GM19463 (cell line): ENCODE data around the gene SNRK.
A peak's percentile ranks its signal among the peaks of the same experiment; 100 is the strongest.

ENCODE experiments used
- ATAC-seq: cut with Tn5 transposase; IDR thresholded peaks from one replicate; pipeline ENCODE4 v1.9.1; 2021; ENCODE audit warnings: mild to moderate bottlenecking, moderate library complexity; ENCODE audit not compliant: unreplicated experiment

Gene SNRK

DNA sequence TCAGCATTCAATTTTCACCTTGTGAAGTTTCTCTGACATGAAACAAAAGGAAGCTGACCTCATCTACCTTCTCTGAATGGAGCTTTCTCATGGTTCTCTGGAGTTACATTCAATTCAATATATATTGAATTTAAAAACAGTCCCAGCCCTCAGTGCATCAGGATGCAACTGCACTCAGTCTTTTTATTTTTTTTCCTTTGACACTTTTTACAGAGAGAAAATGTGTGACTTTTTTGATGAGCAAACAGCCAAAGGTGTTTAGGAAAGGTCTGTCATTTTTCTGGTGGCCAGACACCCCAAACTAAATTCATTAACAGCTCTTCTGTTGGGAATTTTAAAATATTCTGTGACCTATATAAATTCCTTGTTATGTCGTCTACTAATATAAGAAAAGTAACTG, 19.3 kb upstream of the SNRK start:
- ATAC-seq, result no peak

DNA sequence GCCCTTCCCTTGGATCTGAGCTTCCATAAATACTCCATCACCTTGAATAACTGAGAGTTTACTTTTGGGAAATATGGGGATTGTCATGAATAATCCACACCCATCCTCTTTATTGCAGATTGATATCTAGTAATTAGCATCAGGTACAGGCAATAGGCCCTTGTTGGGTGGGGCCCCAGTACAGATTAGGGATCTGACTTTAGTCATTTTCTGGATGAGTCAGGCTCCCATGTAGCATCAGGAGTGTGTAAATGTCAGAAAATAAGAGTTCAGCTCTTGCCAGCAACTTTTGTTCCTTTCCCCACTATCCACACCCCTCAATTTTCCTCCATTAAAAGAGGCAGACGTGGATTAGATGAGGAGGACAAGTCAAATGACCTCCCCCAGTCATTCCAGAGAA, 17.7 kb upstream of the SNRK start:
- no peak for ATAC-seq

DNA sequence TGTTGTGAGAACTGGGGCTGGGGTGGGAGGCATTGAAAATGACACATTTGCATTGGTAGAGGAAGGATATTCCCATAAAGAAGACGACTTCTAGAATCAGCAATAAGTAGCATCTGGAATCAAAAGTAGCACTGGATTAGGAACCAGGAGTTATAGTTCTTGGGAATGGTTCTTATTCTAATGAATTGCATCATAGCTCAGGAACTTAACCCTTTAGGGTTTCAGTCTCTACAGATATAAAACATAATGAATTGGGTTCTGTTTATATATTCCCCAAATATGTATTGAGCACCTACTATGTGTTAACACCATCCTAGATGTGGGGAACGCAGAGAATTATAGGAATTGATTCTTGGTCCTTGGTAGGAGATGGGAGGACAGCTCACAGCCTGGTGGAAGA, 16.3 kb upstream of the SNRK start:
- ATAC-seq, result no peak

DNA sequence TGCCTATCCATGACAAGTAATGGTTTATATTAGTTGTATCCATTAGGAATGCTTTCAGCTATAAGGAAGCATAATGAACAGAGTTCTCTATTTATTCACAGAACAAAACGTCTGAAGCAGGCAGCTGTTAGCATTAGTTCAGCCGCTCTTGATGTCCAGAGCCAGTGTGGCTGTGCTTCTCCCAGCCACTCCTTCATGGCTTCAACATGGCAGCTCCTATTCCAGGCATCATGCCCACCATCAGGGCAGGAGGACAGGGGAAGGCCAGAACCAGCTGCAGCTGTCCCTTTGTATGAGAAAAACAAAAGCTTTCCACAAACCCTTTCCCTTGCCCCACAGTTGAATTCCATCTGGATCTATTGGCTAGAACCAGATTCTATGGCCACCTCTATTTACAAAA, 12.9 kb upstream of the SNRK start:
- no peak for ATAC-seq

DNA sequence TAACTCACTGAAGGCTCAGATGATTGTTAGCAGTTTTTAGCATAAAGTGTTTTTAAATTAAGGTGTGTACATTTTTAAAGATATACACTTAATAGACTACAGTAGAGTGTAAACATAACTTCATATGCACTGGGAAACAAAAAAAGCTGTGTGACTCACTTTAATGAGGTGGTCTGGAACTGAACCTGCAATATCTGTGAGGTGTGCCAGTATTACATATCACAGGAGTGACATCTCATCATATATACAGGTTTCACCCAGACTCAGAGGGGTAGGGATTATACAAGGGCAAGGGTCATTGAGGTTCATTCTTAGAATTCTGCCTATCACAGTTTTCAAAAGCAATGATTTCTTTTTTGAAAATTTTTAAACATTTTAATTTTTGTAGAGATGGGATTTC, 7.3 kb upstream of the SNRK start:
- ATAC-seq, result no peak

DNA sequence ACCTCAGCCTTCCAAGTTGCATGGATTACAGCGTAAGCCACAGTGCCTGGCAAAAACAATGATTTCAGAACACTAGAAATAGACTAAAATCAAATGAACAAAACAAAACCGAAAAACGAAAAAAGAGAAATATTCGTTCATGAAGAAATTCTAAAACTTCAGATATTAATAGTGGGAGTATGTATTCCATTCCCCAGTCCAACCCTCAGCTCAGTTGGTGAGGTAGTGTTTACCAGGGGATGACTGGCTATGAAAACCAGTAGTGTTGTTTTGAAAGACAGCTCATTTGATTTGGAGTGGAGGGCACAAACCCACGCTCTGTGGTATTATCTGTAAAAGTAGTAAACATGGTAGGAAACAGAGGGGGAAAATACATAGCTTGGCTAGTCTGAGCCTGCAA, 6.8 kb upstream of the SNRK start:
- no peak for ATAC-seq

DNA sequence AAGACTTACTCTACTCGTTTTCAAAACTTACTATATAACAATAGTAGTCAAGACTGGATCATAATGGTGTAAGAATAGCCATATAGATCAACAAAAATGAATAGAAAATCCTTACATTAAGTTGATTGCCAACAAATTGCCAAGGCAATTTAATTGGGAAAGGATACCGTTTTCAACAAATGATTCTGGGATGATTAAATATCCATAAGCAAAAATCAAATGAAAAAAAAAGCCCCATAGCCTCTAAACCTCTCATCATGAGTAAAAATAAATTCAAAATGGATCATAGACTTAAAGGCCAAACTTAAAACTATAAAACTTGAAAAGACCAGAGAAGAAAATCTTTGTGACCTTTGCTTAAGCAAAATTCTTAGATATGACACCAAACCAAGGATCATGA, 5.3 kb upstream of the SNRK start:
- no peak for ATAC-seq

DNA sequence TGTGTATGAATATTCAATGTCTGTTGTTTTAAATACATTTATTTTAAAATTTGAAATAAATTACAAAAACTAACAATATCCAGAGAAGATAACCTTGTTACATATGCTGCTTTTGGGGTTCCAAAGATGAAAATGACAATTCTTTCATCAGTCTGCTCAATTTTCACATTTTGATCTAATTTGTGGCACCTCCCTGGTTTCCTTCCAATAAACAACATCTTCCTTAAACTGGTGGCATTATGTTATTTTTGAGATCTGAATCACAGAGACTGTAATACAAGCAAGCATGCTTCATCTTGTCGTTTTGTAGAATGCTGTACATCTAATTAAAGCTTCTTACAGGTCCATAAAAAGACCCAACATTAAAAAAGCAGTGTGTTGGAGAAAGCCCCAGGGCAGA, 2.2 kb upstream of the SNRK start:
- ATAC-seq, result no peak

DNA sequence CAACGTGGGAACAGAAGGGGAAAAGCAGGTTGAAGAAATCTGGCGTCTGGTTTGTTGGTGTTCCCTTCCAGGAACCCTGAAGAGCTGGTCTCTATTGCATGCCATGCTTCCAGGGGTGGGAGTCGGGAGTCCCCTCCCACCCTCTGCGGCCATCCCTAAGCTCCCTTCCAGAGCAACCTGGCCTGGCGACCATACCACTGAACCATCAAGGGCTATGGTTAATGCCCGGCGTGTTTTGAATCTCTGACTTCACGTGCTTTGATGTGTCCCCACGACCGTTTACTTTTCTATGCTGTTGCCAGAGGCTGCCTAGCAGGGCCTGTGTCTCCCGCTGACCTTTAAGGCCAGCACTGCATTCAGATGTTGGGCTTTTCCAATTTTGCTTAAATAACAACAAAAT, 696 bp upstream of the SNRK start:
- no peak for ATAC-seq

DNA sequence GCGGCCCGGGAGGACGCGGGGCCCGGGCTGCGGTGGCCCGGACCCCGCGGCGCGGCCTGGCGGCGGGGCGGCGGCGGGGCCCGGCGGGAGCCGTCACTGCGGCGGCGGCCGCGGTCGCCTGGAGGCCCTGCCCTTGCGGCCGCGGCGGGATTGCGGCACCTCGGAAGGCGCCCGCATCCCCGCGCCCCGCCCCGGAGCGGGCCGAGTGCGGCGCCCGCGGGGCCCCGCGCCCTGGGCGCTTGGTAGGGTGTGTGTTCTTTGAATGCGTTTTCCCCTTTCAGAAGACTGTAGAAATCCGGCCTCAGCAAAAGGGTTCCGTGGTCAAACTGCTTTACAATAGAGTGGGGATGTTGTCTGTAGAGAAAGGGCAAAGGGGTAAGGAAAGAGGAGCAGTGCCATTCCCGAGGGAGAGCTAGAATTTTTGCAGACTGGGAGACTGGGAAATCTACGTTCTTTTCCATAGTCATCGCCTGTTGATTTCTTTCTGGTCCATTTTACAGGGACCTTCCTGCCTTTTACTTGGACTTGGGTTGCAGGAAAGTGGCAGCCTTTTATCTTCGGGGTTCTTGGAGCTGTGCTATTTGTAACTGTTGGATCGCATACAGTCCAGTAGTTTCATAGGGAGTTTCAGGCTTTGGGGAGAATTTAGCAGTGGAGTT, 630 bp downstream of the SNRK start:
- peak; percentile 27 for ATAC-seq

DNA sequence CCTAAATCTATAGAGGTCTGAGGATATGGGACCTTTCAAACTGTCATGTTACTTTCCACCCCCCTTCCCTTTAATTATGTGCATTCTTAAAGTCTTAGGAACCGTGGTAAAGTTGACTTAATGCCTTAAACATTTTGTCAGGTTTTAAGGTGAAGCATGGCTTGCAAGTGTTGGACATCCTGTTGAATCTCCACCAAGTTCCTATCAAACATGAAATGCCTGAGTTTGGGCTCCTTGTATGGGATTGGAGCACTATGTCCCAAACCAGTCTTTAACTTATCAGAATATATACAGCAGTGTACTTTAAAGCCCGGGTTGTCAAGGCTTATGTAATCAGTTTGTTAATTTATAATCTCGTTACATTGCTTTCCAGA, 1.1 kb downstream of the SNRK start:
- no peak for ATAC-seq

DNA sequence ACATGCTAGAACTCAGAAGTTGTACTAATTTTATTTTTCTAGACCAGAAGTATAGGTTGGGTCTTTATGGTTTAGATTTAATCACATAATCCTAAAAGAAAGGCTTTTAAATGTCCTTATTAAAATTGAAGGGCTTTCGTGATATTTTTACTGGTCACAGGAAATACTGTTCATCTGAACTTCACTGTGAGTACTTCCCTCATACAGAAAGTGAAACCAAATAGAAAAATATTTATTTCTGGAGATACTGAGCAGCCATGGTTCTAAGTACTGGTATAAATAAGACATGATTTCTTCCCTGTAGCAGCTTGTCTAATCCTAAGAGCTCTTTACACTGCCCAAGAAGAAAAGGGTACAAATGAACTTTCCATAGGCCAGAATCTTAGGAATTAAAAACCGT, 2.0 kb downstream of the SNRK start:
- no peak for ATAC-seq

DNA sequence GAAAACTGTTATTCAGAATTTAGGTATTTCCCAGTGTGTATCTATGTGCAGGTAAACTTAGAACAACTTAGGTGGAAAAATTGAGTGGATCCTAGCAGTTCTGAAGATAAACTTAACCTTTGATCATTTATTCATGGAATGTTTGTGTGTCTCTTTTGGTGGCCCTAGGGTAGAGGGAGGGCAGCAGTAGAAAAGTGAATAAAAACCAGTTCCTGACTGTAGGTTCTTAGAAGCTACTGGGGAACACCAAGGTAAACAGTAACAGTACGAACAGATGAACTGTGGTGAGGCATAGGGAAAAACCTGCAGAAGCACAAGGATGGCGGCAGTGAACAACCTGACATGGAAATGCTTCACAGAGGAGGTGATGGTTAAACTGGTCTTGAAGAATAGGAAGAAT, 2.5 kb downstream of the SNRK start:
- ATAC-seq, result no peak

DNA sequence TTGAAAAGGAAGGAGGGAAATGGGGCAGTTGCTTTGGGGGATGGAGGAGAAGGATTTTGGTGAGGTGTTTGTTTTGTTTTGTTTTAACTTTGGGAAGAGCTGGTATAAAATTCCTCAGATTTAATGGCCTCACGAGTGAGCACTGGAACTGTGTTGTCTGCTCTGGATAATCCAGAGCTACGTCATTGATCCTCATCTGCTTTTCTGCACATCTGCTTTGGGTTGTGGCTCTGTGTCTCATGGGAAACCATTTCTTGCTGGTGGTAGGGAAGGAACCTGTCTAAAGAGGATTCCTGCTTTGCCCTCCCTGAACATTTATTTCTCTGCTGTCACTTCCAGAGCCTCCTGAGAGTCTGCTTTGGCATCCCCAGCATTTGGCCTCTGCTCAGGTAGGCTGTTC, 3.1 kb downstream of the SNRK start:
- no peak for ATAC-seq

DNA sequence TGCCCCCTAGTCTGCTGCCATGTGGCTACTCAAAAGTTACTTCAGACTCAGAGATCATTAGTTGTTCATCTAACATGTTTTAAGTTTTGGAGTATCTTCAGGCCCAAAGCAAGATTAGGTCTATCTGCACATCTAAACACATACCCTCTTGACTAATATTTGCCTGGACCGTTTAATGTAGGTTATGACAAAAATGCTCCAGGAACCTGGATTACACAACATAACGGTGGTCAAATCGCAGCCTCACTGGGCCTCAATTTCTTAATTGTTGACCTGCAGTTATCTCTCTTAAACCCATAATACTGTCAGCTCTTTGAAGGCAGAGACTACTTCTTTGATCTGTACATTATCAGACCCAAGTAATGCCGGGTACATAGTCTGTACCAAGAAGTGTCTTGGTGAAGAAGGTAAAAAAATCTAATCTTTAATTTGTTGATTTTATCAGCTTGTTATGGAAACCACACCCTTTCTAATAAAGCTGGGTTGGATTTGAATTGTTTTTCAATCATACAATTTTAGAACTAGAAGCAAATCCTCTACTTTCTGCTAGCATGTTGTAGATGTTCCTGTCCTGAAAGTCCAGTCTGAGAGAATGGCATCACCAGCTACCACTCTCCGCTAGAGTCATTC, 3.6 kb downstream of the SNRK start:
- ATAC-seq, result no peak

DNA sequence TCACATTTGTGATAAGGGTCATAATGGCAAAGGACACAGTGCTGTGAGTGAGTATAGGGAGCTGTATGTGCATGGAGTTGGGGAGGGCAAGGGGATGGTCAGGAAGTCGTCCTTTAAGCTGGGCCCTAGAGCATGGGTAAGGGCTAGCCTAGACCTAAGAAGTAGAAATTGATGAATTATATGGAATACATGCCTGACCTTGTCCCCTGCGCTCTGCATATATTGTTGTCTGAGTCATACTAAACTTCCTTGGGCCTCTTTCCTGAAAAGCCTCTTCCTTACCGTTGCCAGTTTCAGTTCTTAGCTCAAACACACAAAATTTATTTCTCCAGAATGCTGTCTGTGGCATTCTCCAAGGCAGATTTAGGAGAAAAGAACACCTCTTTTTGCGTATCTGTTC, 4.6 kb downstream of the SNRK start:
- ATAC-seq, result no peak

DNA sequence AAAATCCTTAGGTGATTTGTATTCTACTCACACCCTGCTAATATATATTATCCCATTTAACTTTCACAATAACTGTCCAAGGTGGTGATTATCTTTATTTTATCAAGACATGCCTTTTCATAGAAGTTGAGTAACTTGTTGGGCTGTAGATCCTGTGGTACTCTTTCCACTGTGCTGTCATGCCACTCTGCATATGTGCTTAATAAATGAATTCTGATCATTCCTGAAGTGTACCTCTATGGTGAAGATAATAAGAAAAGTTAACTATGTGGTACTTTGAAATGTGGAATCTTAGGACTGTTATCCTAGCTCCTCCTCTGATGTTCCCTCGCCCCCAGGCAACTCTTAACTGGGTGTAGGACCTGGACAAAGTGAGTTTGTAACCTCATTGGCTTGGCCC, 5.2 kb downstream of the SNRK start:
- ATAC-seq, result no peak

DNA sequence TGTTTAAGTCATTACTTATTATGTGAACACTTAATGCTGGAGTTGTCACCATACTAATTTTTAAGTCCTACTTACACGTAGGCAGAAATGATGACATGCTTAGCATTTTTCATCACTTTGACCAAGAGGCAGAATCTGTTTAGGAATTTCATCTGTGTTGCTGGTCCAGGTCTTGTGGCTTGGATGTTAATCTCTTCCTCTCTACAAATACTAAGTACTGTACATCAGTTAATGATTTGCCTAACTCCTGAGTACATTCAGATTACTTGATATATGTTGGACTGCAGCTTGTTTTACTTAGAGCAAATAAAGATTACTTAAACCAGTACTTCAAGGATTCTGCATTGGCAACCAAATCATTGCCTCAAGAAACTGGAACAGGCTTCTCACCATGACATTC, 8.6 kb downstream of the SNRK start:
- no peak for ATAC-seq

DNA sequence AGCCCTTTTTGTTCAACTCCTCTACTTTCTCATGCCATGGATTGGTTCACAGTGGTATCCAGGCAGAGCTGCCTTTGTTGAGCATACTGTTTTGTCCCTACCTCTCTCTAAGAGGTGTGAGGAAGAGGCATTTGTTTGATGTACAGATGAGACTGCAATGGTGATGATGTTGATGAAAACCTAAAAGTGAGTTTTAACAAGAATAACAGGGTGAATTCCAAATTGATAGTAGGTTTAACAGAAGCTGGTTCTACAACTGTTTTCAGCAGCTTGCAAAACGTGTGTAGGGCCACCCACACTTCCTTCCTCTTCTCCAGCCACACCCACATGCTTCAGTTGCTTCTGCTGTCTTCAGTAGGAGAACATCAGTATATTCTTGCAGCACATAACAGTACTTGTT, 10.2 kb downstream of the SNRK start:
- ATAC-seq, result peak; percentile 79

DNA sequence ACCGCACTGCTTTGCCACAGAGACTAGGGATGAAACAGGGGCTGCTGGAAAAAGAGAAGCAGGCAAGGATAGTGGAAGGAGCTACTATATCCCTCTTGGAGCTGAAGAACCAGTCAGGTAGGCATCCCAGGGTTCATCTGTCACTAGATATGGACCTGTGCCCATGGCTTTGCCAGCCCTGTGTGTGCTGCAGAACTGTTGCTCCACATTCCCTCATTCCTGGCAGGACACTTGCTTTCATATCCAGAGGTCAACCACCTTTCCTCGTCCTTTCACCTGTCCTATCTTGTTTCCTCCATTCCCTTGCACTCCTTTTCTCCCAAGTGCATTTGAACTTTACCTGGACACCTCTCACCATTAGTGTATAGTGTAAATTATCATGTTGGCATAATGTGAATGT, 12.0 kb downstream of the SNRK start:
- no peak for ATAC-seq

DNA sequence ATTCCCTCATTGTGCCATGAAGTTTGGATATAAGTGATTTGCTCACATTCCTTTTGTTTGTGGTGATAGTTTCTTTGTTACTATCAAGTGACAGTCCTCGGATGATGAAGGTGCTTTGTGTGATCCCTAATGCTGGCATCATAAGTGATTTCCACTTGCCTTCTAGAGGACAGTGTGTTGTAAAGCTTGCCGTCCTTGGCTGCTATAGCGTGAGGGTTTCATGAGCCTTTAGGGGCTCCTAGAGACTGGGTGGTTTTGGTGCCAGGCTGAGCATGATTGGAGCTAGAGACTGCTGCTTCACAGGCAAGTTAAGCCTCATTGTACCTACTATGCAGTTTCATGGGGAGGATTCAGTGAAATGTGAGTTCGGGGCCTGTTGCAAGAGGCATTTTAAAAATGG, 12.4 kb downstream of the SNRK start:
- ATAC-seq, result no peak

DNA sequence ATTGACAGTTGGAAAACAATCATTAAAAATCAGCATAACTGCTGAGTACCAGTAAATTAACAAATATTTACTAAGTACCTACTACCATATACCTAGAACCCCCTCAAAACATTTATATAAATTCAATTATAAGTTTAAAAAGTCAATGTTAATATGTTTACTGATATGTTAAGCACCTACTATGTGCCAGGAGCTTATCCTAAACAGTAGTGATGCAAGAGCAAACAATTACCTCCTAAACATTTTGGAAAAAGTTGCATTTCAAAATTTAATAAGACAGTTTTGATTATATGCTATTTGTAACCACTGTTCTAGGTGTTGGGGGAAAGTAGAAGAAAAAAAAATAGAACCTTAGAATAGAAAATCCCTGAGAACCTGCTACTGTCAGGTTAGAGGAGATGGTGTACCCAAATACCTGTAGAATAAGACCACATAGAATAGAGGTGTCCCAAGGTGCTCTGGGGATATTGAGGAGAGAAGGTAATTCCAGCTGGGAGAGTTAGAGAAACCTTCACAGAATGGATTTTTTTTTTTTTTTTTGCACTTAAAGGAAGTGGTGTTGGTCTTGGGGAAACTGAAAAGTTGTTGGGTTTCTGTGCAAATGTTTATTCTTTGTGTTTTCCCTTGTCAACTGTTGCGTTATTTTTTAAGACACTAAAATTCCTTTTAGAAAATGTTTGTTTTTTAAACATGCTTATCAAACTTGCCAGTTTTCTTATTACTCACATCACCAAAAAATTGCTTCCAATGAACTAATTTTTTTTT, 16.0 kb downstream of the SNRK start:
- no peak for ATAC-seq

DNA sequence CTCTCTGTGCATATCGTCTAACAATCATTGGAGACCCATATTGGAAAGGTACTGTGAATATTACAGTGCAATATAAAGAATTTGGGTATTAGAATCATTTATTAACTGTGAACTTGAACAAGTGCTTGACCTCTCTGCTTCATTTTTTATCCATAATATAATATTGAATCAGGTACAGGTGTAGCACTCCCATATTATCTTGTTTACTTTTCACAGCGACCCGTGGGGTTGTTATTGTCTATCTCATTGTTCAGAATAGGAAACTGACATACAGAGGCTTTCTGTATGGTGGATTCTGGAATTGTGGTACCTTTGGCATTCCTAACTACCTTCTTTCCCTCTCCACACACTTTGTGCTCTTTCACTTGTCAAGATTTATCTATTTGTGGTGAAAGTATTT, 17.8 kb downstream of the SNRK start:
- ATAC-seq, result no peak
